Neutrophil (primary cell): ENCODE measurements around the gene SLC28A1.

Source experiments
- H3K27ac ChIP-seq: fragments of 200-600 bp; sonication (generic); 2 replicates; pipeline ENCODE4 v1.5.1; 2016; ENCODE audit warnings: mild to moderate bottlenecking, moderate library complexity
- H3K27me3 ChIP-seq: fragments of 200-600 bp; sonication (generic); 2 replicates; pipeline ENCODE4 v1.6.0; 2016; ENCODE audit warnings: mild to moderate bottlenecking
- H3K36me3 ChIP-seq: fragments of 200-600 bp; sonication (generic); 2 replicates; pipeline ENCODE4 v1.5.1; 2017
- H3K4me1 ChIP-seq, 2 experiments: fragments of 200-600 bp in 1 of 2; sonication (generic) in 1 of 2; 1 replicate in 1 of 2; 2 replicates in 1 of 2; pipeline versions ENCODE4 v1.5.1 to v1.6.1; 2013 to 2016; ENCODE audit warnings: low read depth in 1 of 2, low read length in 1 of 2, mild to moderate bottlenecking in 1 of 2, moderate library complexity in 1 of 2; ENCODE audit not compliant: control insufficient read depth in 1 of 2, insufficient read depth in 1 of 2
- H3K4me3 ChIP-seq, 2 experiments: fragments of 200-600 bp in 1 of 2; sonication (generic) in 1 of 2; 1 replicate in 1 of 2; 2 replicates in 1 of 2; pipeline ENCODE4 v1.5.1; 2013 to 2016; ENCODE audit warnings: low read depth in 1 of 2, low read length in 1 of 2, mild to moderate bottlenecking in 1 of 2, moderate library complexity in 1 of 2
- H3K9me3 ChIP-seq: fragments of 200-600 bp; sonication (generic); 2 replicates; pipeline ENCODE4 v1.5.1; 2016
- TF ChIP-seq, protein P1 (sequence below): fragments of 200-600 bp; sonication (generic); IDR thresholded peaks from 2 replicates; pipeline ENCODE4 v1.5.1; 2016; ENCODE audit warnings: antibody characterized with exemption

The SLC28A1 gene, protein sequence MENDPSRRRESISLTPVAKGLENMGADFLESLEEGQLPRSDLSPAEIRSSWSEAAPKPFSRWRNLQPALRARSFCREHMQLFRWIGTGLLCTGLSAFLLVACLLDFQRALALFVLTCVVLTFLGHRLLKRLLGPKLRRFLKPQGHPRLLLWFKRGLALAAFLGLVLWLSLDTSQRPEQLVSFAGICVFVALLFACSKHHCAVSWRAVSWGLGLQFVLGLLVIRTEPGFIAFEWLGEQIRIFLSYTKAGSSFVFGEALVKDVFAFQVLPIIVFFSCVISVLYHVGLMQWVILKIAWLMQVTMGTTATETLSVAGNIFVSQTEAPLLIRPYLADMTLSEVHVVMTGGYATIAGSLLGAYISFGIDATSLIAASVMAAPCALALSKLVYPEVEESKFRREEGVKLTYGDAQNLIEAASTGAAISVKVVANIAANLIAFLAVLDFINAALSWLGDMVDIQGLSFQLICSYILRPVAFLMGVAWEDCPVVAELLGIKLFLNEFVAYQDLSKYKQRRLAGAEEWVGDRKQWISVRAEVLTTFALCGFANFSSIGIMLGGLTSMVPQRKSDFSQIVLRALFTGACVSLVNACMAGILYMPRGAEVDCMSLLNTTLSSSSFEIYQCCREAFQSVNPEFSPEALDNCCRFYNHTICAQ

DNA sequence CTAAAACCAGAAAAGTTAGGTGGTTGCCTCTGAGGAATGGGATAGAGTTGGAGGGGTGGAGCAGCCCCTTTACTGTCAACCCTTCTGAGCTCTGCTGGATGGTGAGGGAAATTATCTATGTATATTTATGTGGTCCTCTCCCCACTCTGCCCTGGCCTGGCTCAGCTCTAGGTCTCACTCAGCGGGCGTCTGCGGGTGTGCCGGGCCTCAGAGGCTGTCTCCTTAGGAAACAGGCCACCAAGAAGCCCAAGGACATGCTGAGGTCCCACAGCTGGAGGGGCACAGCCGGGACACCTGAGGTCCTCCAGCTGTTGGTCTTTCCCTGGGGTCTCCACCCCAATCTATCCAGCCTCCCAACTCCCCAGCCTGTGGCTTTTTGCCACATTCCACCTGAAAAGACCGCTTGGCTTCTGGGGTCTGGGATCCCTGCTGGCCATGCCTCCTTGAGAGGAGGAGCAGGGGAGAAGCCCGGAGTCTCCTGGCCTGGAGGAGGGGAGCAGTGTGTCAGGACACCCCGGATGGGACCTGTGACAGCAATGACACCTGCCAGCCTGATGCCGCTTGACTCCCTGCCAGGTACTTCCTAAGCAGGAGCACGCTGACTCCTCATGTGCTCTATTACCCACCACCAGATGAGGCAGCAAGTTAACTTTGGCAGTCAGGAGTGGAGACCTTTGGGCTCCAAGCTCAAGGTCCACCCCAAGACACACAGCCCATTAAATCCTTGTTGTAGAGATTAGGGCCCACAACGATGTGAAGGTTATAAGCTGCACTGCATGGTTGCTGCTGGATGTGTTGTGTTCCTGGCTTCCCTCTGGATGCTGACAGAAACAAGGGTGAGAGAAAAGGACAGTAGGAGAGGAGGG lies at the start of gene SLC28A1:
SLC28A1 (plus strand) TSS at position 747 of the 866 bp plus-strand sequence. CDS start 3,099 bp downstream, outside the sequence.
- Histone ChIP-seq H3K9me3 (no peaks in the 10 kb centered on the region), H3K36me3 (no peaks in the 10 kb centered on the region), H3K4me1 (no peaks in the 10 kb centered on the region), H3K4me3 (no peak within 1 kb of the TSS), H3K27ac (no peak within 1 kb of the TSS), H3K27me3 (no peaks in the 10 kb centered on the region)
- TF ChIP-seq, protein P1, sequence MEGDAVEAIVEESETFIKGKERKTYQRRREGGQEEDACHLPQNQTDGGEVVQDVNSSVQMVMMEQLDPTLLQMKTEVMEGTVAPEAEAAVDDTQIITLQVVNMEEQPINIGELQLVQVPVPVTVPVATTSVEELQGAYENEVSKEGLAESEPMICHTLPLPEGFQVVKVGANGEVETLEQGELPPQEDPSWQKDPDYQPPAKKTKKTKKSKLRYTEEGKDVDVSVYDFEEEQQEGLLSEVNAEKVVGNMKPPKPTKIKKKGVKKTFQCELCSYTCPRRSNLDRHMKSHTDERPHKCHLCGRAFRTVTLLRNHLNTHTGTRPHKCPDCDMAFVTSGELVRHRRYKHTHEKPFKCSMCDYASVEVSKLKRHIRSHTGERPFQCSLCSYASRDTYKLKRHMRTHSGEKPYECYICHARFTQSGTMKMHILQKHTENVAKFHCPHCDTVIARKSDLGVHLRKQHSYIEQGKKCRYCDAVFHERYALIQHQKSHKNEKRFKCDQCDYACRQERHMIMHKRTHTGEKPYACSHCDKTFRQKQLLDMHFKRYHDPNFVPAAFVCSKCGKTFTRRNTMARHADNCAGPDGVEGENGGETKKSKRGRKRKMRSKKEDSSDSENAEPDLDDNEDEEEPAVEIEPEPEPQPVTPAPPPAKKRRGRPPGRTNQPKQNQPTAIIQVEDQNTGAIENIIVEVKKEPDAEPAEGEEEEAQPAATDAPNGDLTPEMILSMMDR: no peak

DNA sequence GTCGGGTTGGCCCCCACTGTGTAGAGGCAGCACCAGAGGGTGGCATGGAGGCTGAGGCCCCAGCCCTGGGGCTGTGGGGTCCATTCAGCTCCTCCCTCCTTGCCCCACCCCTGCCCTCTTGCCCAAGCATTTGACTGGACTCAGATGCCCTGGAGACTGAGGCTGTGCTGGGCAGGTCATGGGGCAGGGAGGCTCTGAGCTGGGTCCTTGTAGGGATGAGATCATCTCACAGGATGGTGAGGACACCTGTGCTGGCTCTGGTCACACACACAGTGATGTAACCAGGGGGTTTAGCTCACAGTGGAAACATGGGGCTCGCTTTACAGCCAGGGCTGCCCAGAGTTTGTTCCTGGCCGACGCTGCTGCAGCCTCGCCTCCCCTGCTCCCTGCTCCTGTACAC lies 49.5 kb upstream of the SLC28A1 start:
- TF ChIP-seq, protein P1: no peak
- Histone ChIP-seq H3K27me3 (no peaks in the 10 kb centered on the region), H3K9me3 (no peaks in the 10 kb centered on the region), H3K4me1 (peaks cover 57 to 69% of the 10 kb centered on the region in 2 experiments), H3K27ac (peak overlapping the region; percentile 46), H3K36me3 (no peaks in the 10 kb centered on the region), H3K4me3 (no peak overlapping the region)

DNA sequence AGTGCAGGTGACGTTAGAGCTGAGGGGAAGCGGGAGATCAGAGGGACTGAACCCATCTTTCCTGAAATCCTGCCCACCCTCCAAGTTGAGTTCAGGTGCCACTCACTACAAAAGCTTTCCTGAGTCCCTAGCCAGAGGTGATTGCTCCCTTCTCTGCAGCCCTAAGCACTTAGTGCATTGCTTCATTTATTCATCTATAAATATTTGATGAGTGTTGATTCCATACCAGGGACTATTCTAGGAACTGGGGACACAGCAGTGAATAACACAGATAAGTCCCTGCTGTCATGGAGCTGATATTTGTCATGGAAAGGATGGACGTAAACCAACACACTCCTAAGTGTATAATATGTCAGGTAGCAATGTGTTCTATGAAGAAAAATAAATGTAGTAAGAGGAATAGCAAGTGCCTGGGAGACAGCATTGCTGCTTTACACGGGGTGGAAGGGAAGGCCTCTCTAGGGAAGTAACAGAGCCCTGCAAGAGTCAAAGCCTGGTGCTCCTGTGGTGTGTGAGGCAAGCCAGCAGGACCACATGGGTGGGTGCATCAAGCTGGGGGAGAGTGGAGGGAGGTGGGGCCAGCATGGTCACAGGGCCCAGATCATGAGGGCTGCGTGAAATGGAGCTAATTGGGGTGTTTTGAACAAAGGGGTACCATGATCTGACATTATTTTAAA lies 48.7 kb upstream of the SLC28A1 start:
- H3K27me3 ChIP-seq: no peaks in the 10 kb centered on the region
- H3K36me3 ChIP-seq: no peaks in the 10 kb centered on the region
- peaks cover 57 to 69% of the 10 kb centered on the region in 2 experiments for H3K4me1 ChIP-seq
- no peaks in the 10 kb centered on the region for H3K9me3 ChIP-seq
- TF ChIP-seq, protein P1: no peak
- no peak overlapping the region for H3K4me3 ChIP-seq
- peak overlapping the region; percentile 46 for H3K27ac ChIP-seq

DNA sequence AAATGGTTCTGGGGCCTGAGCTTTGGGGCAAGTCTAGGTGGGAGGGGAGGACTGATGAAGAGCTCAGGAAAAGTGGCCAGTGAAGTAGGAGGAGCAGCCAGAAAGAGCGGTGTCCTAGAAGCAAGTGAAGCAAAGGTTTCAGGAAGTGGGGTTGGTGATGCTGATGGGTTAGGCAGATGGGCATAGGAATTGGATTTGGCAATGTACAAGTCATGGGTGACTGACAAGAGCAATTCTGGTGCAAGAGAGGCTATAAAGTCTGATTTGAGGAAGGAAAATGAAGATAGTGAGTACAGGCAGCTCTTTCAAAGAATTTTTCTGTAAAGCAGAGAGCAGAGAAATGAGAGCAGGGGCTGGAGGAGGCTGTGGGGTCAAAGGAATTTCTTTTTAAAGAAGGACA lies 47.6 kb upstream of the SLC28A1 start:
- Histone ChIP-seq H3K4me3 (no peak overlapping the region), H3K4me1 (peaks cover 57 to 60% of the 10 kb centered on the region in 2 experiments), H3K27ac (no peak overlapping the region), H3K36me3 (no peaks in the 10 kb centered on the region), H3K9me3 (no peaks in the 10 kb centered on the region), H3K27me3 (no peaks in the 10 kb centered on the region)
- TF ChIP-seq, protein P1: no peak

DNA sequence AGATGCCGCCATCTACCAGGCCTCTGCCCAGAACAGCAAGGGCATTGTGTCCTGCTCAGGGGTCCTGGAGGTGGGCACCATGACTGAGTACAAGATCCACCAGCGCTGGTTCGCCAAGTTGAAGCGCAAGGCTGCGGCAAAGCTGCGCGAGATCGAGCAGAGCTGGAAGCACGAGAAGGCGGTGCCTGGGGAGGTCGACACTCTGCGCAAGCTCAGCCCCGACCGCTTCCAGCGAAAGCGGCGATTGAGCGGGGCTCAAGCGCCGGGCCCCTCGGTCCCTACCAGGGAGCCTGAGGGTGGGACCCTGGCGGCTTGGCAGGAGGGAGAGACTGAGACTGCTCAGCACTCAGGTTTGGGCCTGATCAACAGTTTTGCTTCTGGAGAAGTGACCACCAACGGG lies 44.7 kb upstream of the SLC28A1 start:
- Histone ChIP-seq H3K36me3 (no peaks in the 10 kb centered on the region), H3K27me3 (no peaks in the 10 kb centered on the region), H3K9me3 (no peaks in the 10 kb centered on the region), H3K4me1 (peaks cover 31 to 35% of the 10 kb centered on the region in 2 experiments), H3K4me3 (no peak overlapping the region), H3K27ac (no peak overlapping the region)
- TF ChIP-seq, protein P1: no peak
